ENCODE measurements around the gene CPNE7. TPM values are rescaled to one million over a fixed set of nuclear protein-coding genes. Genes with fewer than 3 reads are reported as not detected.
"Not testable (repeated sequence)": the region's sequence is repeated elsewhere in the genome, so short reads cannot be mapped to it uniquely, and the experiment has no call there.

CPNE7 gene
- polyA plus RNA-seq, 3 donors = not detected

DNA sequence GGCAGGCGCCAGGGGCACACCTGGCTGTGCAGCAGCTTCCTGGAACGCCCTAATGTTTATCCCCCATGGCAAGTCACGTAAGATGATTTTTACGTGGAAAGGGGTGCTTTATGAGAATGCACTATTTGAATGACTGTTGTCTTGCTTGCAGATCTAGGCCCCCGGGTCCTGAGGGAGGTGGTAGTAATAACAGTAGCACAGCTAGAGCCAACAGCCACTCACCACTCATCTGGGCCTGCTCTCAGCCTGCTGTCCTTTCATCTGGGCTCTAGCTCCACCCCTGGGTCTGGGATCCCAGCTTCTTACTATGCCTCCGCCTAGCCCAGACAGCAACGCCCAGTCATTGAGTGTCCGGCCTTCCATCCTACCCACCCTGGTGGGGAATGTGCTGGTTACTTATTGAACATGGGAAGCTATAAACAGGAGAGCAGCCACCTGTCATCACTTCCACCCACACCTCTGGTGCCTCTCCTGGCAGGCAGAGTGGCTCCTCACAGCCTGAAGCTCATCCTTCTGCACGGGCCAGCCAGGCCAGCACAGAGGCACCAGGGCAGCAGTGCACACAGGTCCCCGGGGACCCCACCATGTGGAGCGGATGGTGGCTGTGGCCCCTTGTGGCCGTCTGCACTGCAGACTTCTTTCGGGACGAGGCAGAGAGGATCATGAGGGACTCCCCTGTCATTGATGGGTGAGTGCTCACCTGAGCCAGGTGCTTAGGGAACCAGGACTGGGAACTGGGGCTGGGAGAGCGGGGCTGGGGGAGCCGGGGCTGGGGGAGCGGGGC, 54.5 kb downstream of the CPNE7 start:
- Mint-ChIP-seq H3K4me1 (peaks cover 7% of the 10 kb centered on the region), H3K4me3 (no peak overlapping the region), H3K9me3 (peaks cover 11 to 25% (median 14%) of the 10 kb centered on the region in 7 donors), H3K27me3 (ENCODE audit: low read depth in 3 of 3) (peaks cover 2 to 14% (median 8%) of the 10 kb centered on the region in 3 donors), H3K27ac (no peak overlapping the region), H3K36me3 (no peaks in the 10 kb centered on the region)
- 95% methylated on average over 8 of the region's 17 CpGs for WGBS (ENCODE audit: insufficient coverage)
- Histone ChIP-seq H3K27me3 (ENCODE audit: control insufficient read depth in 2 of 2, insufficient read depth in 2 of 2, low read length in 2 of 2) (peaks cover 0 to under 1% of the 10 kb centered on the region in 2 donors), H3K9ac (ENCODE audit: insufficient read depth, low read length, poor library complexity, severe bottlenecking) (no peak overlapping the region), H3K27ac (ENCODE audit: low read depth in 1 of 2, low read length in 2 of 2) (no peak overlapping the region), H3K79me2 (ENCODE audit: insufficient read depth, low read length) (no peaks in the 10 kb centered on the region), H3K4me1 (ENCODE audit: control insufficient read depth in 1 of 2, insufficient read depth in 2 of 2, low read length in 2 of 2) (no peaks in the 10 kb centered on the region), H3K4me2 (replicated peaks; ENCODE audit: extremely low read depth, low read length, poor library complexity, severe bottlenecking) (no peak overlapping the region), H2AFZ (ENCODE audit: insufficient read depth, low read depth, low read length, poor library complexity, severe bottlenecking) (no peak overlapping the region), H3K36me3 (replicated peaks in 1 of 2; ENCODE audit: control insufficient read depth in 1 of 2, insufficient read depth in 2 of 2, low read length in 2 of 2) (no peaks in the 10 kb centered on the region), H4K20me1 (ENCODE audit: insufficient read depth, low read length) (no peaks in the 10 kb centered on the region), H3K9me3 (replicated peaks in 1 of 2; ENCODE audit: control insufficient read depth in 1 of 2, insufficient read depth in 1 of 2, low read length in 2 of 2) (peaks cover 14 to 27% of the 10 kb centered on the region in 2 donors), H3K4me3 (replicated peaks in 1 of 3; ENCODE audit: low read depth in 2 of 3, low read length in 3 of 3) (no peak overlapping the region)
- no peak for DNase-seq
- intact Hi-C loops (cut with micrococcal nuclease) = no loop called here
- TF ChIP-seq CTCF (IDR thresholded peaks at IDR 0.05) = no peak

DNA sequence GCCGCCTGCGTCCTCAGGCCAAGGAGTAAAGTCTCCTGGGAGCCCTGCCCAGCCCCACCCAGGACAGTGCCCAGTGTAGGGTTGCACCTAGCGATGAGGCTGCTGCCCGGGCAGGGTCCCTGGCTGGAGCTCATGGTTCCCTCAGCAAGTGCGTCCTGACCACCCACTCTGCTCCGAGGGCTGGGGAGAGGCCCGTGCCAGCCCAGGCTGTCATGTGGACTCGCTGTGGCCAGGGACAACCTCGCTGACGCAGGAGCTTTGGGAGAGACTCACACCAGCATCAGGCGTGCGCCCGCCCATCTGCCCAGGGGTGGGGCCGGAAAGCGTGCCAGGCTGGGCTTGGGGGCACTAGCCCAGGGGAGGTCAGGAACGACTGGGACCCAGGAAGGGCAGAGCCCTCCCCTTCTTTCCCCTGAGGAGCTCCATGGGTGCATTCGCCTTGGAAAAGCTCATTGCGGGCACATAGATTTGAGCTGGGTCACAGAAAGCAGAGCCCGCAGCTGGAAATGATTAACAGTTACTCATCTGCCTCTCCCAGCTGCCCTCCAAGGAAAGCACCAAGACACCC, 57.6 kb downstream of the CPNE7 start:
- Mint-ChIP-seq H3K4me1 (no peaks in the 10 kb centered on the region), H3K36me3 (no peaks in the 10 kb centered on the region), H3K27ac (peak overlapping the region in 1 of 7 donors; percentile 49), H3K4me3 (no peak overlapping the region), H3K27me3 (ENCODE audit: low read depth in 3 of 3) (peaks cover 4 to 9% (median 5%) of the 10 kb centered on the region in 3 donors), H3K9me3 (peaks cover 17 to 35% (median 26%) of the 10 kb centered on the region in 7 donors)
- Histone ChIP-seq H2AFZ (ENCODE audit: insufficient read depth, low read depth, low read length, poor library complexity, severe bottlenecking) (no peak overlapping the region), H3K4me3 (replicated peaks in 1 of 3; ENCODE audit: low read depth in 2 of 3, low read length in 3 of 3) (no peak overlapping the region), H3K9ac (ENCODE audit: insufficient read depth, low read length, poor library complexity, severe bottlenecking) (no peak overlapping the region), H3K4me1 (ENCODE audit: control insufficient read depth in 1 of 2, insufficient read depth in 2 of 2, low read length in 2 of 2) (no peaks in the 10 kb centered on the region), H3K36me3 (replicated peaks in 1 of 2; ENCODE audit: control insufficient read depth in 1 of 2, insufficient read depth in 2 of 2, low read length in 2 of 2) (no peaks in the 10 kb centered on the region), H3K27me3 (ENCODE audit: control insufficient read depth in 2 of 2, insufficient read depth in 2 of 2, low read length in 2 of 2) (no peaks in the 10 kb centered on the region), H3K9me3 (replicated peaks in 1 of 2; ENCODE audit: control insufficient read depth in 1 of 2, insufficient read depth in 1 of 2, low read length in 2 of 2) (peaks cover 21 to 42% of the 10 kb centered on the region in 2 donors), H3K79me2 (ENCODE audit: insufficient read depth, low read length) (no peaks in the 10 kb centered on the region), H3K27ac (ENCODE audit: low read depth in 1 of 2, low read length in 2 of 2) (no peak overlapping the region), H3K4me2 (replicated peaks; ENCODE audit: extremely low read depth, low read length, poor library complexity, severe bottlenecking) (no peak overlapping the region), H4K20me1 (ENCODE audit: insufficient read depth, low read length) (no peaks in the 10 kb centered on the region)
- no peak for DNase-seq
- intact Hi-C loops (cut with micrococcal nuclease) = no loop called here
- 96% methylated on average over 19 of the region's 19 CpGs for whole genome bisulfite sequencing (ENCODE audit: insufficient coverage)
- no peak for TF ChIP-seq CTCF (IDR thresholded peaks at IDR 0.05)

DNA sequence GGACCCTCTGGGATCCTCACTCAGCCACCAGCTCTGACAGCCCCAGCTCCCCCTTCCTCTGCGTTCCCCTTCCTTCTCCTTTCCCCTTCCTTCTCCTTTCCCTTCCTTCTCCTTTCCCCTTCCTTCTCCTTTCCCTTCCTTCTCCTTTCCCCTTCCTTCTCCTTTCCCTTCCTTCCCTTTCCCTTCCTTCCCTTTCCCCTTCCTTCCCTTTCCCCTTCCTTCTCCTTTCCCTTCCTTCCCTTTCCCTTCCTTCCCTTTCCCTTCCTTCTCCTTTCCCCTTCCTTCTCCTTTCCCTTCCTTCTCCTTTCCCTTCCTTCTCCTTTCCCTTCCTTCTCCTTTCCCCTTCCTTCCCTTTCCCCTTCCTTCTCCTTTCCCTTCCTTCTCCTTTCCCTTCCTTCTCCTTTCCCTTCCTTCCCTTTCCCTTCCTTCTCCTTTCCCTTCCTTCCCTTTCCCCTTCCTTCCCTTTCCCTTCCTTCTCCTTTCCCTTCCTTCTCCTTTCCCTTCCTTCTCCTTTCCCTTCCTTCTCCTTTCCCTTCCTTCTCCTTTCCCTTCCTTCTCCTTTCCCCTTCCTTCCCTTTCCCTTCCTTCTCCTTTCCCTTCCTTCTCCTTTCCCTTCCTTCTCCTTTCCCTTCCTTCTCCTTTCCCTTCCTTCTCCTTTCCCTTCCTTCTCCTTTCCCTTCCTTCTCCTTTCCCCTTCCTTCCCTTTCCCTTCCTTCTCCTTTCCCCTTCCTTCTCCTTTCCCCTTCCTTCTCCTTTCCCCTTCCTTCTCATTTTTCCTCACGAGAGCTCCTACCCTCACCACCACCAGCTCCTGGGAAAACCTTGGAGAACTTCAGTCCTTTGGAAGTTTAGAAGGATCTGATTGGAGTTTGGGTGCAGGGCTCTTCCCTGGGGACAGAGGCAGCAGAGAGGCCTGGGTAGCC, 59.2 kb downstream of the CPNE7 start:
- H3K4me1 ChIP-seq (ENCODE audit: control insufficient read depth in 1 of 2, insufficient read depth in 2 of 2, low read length in 2 of 2); H3K4me2 ChIP-seq (replicated peaks; ENCODE audit: extremely low read depth, low read length, poor library complexity, severe bottlenecking); H3K27me3 Mint-ChIP-seq (ENCODE audit: low read depth in 3 of 3); intact Hi-C loops (cut with micrococcal nuclease); H3K27me3 ChIP-seq (ENCODE audit: control insufficient read depth in 2 of 2, insufficient read depth in 2 of 2, low read length in 2 of 2); H4K20me1 ChIP-seq (ENCODE audit: insufficient read depth, low read length); H3K4me1 Mint-ChIP-seq; H3K9ac ChIP-seq (ENCODE audit: insufficient read depth, low read length, poor library complexity, severe bottlenecking); H3K79me2 ChIP-seq (ENCODE audit: insufficient read depth, low read length); H3K36me3 ChIP-seq (replicated peaks in 1 of 2; ENCODE audit: control insufficient read depth in 1 of 2, insufficient read depth in 2 of 2, low read length in 2 of 2); H3K4me3 Mint-ChIP-seq; H3K4me3 ChIP-seq (replicated peaks in 1 of 3; ENCODE audit: low read depth in 2 of 3, low read length in 3 of 3); DNase-seq; H2AFZ ChIP-seq (ENCODE audit: insufficient read depth, low read depth, low read length, poor library complexity, severe bottlenecking); H3K36me3 Mint-ChIP-seq: not testable (repeated sequence)
- Histone ChIP-seq H3K9me3 (replicated peaks in 1 of 2; ENCODE audit: control insufficient read depth in 1 of 2, insufficient read depth in 1 of 2, low read length in 2 of 2) (peaks cover 21 to 40% of the 10 kb centered on the region in 2 donors), H3K27ac (ENCODE audit: low read depth in 1 of 2, low read length in 2 of 2) (peak overlapping the region; percentile 23 to 58)
- peak overlapping the region in 4 of 7 donors; percentile 33 to 78 (median 72) for H3K27ac Mint-ChIP-seq
- H3K9me3 Mint-ChIP-seq = peaks cover 17 to 35% (median 26%) of the 10 kb centered on the region in 7 donors
- 71% methylated on average over 1 of the region's 2 CpGs for WGBS (ENCODE audit: insufficient coverage)
